ENCODE measurements around the gene SYCN.

The SYCN gene

DNA sequence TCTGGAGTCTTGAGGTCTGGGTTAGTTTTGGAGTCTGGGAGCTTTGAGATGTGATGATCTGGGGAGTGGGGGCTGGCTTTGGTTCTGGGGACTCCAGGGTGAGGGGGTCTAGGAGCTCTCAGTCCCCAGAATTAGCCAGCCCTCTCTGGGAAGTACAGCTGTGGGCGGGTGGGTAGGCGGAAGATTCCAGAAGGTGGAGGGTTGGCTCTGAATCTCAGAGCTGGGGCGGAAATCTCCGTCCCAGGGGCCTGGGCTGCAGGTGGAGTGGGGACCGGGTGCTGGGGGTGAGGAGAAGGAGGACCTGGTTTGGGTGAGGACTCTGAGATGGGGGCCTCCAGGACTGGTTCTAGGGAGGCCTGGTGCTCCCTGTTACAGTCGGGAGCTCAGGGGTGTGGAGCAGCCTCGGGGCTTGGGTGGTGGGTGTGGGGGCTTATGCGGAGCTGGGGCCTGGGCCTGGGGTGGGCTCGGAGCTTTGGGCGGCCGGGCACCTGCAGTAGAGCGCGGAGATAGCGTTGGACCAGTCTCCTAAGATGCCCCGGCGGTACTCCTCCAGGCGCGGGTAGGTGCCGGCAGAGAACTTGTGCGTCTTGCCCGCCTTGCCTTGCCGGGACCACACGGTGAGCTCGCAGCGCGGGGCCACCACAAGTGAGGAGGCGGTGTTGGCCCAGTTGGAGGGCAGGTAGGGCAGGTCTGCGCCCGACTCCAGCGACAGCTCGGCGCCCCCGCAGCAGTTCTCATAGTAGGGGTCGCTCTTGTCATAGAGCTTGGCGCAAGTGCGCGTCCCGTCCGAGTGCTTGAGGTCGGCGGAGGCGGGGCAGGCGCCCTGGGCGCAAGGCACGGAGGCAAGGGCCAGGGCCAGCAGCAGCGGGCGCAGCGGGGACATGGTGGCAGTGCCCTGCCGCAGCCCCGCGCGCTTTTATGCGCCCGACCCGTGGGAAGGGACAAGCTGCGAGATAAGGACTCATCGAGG, at the start of gene SYCN:
Gene SYCN (minus strand): TSS at position 892 of the 970 bp plus-strand sequence. CDS start 9 bp downstream, at position 883.
- DNase-seq (ENCODE audit: low read depth) = no peak
- TF ChIP-seq, protein P1, sequence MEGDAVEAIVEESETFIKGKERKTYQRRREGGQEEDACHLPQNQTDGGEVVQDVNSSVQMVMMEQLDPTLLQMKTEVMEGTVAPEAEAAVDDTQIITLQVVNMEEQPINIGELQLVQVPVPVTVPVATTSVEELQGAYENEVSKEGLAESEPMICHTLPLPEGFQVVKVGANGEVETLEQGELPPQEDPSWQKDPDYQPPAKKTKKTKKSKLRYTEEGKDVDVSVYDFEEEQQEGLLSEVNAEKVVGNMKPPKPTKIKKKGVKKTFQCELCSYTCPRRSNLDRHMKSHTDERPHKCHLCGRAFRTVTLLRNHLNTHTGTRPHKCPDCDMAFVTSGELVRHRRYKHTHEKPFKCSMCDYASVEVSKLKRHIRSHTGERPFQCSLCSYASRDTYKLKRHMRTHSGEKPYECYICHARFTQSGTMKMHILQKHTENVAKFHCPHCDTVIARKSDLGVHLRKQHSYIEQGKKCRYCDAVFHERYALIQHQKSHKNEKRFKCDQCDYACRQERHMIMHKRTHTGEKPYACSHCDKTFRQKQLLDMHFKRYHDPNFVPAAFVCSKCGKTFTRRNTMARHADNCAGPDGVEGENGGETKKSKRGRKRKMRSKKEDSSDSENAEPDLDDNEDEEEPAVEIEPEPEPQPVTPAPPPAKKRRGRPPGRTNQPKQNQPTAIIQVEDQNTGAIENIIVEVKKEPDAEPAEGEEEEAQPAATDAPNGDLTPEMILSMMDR (IDR thresholded peaks at IDR 0.05; ENCODE audit: insufficient read depth, low read depth, low read length, missing control alignments) = no peak
- no peak within 1 kb of the TSS for H3K4me3 ChIP-seq (ENCODE audit: low read depth, low read length)

DNA sequence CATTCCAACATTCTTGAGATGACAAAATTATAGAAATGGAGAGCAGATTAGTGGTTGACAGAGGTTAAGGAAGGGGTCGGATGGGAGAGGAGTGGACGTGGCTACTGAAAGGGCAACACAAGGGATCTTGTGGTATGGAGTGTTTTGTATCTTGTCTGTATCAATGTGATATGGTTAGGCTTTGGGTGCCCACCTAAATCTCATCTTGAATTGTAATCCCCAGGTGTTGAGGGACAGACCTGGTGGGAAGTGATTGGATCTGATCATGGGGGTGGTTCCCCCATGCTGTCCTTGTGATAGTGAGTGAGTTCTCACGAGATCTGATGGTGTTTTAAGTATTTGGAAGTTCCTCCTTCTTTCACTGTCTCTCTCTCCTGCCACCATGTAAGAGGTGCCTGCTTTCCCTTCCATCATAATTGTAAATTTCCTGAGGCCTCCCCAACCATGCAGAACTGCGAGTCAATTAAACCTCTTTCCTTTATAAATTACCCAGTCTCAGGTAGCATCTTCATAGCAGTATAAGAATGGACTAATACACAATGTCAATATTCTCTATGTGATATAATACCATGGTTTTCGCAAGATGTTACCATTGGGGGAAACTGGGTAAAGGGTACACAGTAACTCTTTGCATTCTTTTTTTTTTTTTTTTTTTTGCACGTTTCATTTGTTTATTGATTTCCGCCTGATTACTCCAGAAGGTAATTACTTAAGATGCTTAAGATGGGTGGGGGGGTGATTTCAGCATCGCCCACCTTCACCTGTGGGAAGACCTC, 49.5 kb upstream of the SYCN start:
- TF ChIP-seq, protein P1 (IDR thresholded peaks at IDR 0.05; ENCODE audit: insufficient read depth, low read depth, low read length, missing control alignments) = no peak
- DNase-seq (ENCODE audit: low read depth) = no peak

GRCh38 chr19:39252458-39252857, 48.4 kb upstream of the SYCN start:
- TF ChIP-seq, protein P1 (IDR thresholded peaks at IDR 0.05; ENCODE audit: insufficient read depth, low read depth, low read length, missing control alignments) = no peak
- DNase-seq (ENCODE audit: low read depth) = no peak
- no peak overlapping the region for H3K4me3 ChIP-seq (ENCODE audit: low read depth, low read length)

More for the DNA sequence above, 49.5 kb upstream of the SYCN start:
- no peak overlapping the region for H3K4me3 ChIP-seq (ENCODE audit: low read depth, low read length)

GRCh38 chr19:39251846-39252245, 47.8 kb upstream of the SYCN start:
- TF ChIP-seq, protein P1 (IDR thresholded peaks at IDR 0.05; ENCODE audit: insufficient read depth, low read depth, low read length, missing control alignments) = no peak
- no peak overlapping the region for H3K4me3 ChIP-seq (ENCODE audit: low read depth, low read length)
- DNase-seq (ENCODE audit: low read depth) = no peak

DNA sequence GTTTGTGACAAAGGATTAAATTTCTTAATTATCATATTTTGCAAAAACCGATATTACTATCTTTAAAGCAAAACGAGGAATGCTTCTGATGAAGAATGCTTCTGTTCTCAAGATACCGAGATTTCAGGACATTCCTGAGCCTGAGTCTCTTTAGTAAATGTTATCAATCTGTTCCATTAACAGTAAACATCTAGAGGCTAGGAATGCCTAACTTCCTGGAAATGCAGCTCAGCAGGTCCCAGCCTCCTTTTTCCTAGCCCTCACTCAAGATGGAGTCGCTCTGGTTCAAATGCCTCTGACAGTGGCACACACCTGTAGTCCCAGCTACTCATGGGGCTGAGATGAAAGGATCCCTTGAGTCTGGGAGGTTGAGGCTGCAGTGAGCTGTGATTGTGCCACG, 47.0 kb upstream of the SYCN start:
- TF ChIP-seq, protein P1 (IDR thresholded peaks at IDR 0.05; ENCODE audit: insufficient read depth, low read depth, low read length, missing control alignments) = no peak
- DNase-seq (ENCODE audit: low read depth) = no peak
- H3K4me3 ChIP-seq (ENCODE audit: low read depth, low read length) = no peak overlapping the region

DNA sequence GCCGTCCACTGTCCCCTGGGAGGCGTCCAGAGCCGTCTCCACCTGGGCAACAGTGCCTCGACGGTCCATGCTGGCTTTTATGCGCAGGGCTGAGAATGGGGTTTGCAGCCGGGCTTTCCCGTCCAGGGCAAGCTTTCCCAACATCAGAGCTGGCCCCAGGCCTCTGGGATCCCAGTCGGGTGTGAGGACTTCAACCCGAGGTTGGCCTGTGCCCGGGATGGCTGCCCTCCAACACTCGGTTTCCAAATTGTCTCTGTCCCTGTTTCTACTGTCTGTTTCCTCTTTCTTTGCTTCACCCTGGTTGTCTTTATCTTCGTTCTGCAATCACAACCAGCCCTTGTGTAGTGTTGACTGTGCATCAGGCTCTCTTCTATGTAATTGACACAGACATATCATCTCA, 44.7 kb upstream of the SYCN start, which contains the start of gene IFNL4:
Gene IFNL4 (minus strand): TSS at position 51 of the 400 bp plus-strand sequence.
- DNase-seq (ENCODE audit: low read depth) = no peak
- TF ChIP-seq, protein P1 (IDR thresholded peaks at IDR 0.05; ENCODE audit: insufficient read depth, low read depth, low read length, missing control alignments) = no peak
- H3K4me3 ChIP-seq (ENCODE audit: low read depth, low read length) = no peak within 1 kb of the TSS

Measured in GM12865 (cell line).